Activated T-helper 2 cell treated with anti-CD3 and anti-CD28 coated beads, Interferon-gamma antibody, Interleukin-2, Interleukin-4, amounts not matched to agents 10 μg/mL and 5 μg/mL and 100 μg/mL, durations not matched to agents 14 hours and 24 hours and 36 hours (primary cell): Measurements from ENCODE around the gene BPIFA1. TPM values are rescaled to one million over a fixed set of nuclear protein-coding genes. Genes with fewer than 3 reads are reported as not detected.

ENCODE experiments used
- DNase-seq: peaks from one replicate; pipeline ENCODE4 v3.0.0; 2021; ENCODE audit warnings: low spot score
- H3K27ac Mint-ChIP-seq: one replicate; pipeline ENCODE4 v1.8.0; 2021; ENCODE audit warnings: mixed read lengths
- H3K27me3 Mint-ChIP-seq: one replicate; pipeline ENCODE4 v1.8.0; 2021; ENCODE audit warnings: low read depth, mixed read lengths
- H3K36me3 Mint-ChIP-seq: one replicate; pipeline ENCODE4 v1.8.0; 2021; ENCODE audit warnings: low read depth, mixed read lengths
- H3K4me1 Mint-ChIP-seq: one replicate; pipeline ENCODE4 v1.8.0; 2021; ENCODE audit warnings: low read depth, mixed read lengths
- H3K4me3 Mint-ChIP-seq: one replicate; pipeline ENCODE4 v1.8.0; 2021; ENCODE audit warnings: low read depth, mild to moderate bottlenecking, moderate library complexity, mixed read lengths
- H3K9me3 Mint-ChIP-seq: one replicate; pipeline ENCODE4 v1.8.0; 2021; ENCODE audit warnings: mixed read lengths
- intact Hi-C: fragments of 100-400 bp; cut with micrococcal nuclease; formaldehyde crosslinking; loops from one replicate; pipeline ENCODE4 v1.15.1; 2023
- total RNA-seq: library from RNA; stranded (reverse); gene quantifications from 2 replicates; pipeline ENCODE4 v1.2.3, GENCODE V29; 2022

Gene BPIFA1
- total RNA-seq, 1 donor from 2014 or later = not detected

GRCh38 chr20:33224399-33224798 is 11.4 kb upstream of the BPIFA1 start:
- no peaks in the 10 kb centered on the region for H3K9me3 Mint-ChIP-seq
- peaks cover 6% of the 10 kb centered on the region for H3K27me3 Mint-ChIP-seq
- intact Hi-C loops = no loop called here
- no peak for DNase-seq
- no peak overlapping the region for H3K4me3 Mint-ChIP-seq
- H3K27ac Mint-ChIP-seq = no peak overlapping the region
- H3K4me1 Mint-ChIP-seq = no peaks in the 10 kb centered on the region
- no peaks in the 10 kb centered on the region for H3K36me3 Mint-ChIP-seq

DNA sequence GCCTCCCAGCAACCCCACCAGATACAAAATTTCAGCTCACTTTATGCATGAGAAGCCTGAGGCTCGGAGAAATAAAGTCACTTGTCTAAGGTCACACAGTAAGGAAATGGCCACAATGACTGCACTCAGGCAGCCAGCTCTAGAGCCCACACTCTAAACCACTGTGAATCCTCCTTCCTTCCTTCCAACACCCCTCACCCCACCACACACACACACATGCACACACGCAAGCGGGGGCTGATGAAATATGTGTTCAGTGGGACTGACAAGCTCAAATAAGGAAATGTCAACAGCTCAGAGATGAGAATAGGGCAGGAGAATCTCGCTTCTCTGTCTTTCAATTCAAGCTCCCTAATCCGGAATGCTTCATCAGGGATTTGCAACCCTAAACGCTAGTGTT is 6.0 kb upstream of the BPIFA1 start:
- Mint-ChIP-seq H3K4me3 (no peak overlapping the region), H3K4me1 (peaks cover 4% of the 10 kb centered on the region), H3K27ac (no peak overlapping the region), H3K9me3 (no peaks in the 10 kb centered on the region), H3K27me3 (peaks cover 5% of the 10 kb centered on the region), H3K36me3 (no peaks in the 10 kb centered on the region)
- intact Hi-C loops = no loop called here
- no peak for DNase-seq

DNA sequence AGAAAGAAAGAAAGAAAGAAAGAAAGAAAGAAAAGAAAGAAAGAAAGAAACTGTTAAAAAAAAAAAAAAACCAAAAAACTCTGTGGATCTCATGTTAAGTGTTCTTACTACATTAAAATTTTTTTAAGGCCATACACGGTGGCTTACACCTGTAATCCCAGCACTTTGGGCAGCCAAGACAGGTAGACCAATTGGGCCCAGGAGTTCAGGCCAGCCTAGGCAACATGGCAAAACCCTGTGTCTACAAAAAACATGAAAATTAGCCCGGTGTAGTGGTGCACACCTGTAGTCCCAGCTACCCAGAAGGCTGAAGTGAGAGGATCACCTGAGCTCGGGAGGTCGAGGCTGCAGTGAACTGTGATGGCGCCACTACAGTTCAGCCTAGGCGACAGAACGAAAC is 4.6 kb upstream of the BPIFA1 start:
- H3K27me3 Mint-ChIP-seq = no peaks in the 10 kb centered on the region
- no peaks in the 10 kb centered on the region for H3K9me3 Mint-ChIP-seq
- no peaks in the 10 kb centered on the region for H3K36me3 Mint-ChIP-seq
- intact Hi-C loops = no loop called here
- no peak overlapping the region for H3K4me3 Mint-ChIP-seq
- DNase-seq = no peak
- peaks cover 4% of the 10 kb centered on the region for H3K4me1 Mint-ChIP-seq
- H3K27ac Mint-ChIP-seq = no peak overlapping the region

DNA sequence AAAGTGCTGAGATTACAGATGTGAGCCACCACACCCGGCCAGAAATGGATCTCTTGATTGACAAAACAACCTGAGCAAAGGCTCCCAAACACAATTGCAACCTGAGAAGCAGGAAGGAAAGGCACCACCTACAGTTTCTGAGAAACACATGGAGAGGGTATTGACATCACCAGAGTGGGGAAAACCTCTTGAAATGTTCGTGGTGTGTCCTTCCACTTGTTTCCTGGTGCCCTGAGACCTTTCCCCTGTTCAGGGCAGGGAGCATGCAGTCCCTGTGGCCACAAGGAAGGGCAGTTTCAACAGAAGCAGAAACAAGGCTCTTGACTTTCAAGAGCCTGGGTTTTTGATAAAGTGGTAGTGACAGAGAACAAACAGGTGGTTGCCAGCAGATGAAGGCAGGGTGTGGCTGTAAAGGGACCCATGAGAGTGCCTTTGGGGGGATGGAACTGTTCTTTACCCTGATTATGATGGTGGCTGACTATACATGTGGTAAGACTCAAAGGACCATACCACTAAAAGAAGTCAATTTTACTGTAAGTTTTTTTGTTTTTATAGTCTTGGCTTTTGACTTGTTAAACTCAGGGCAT is 3.2 kb upstream of the BPIFA1 start:
- no peak overlapping the region for H3K4me3 Mint-ChIP-seq
- DNase-seq = no peak
- H3K36me3 Mint-ChIP-seq = no peaks in the 10 kb centered on the region
- intact Hi-C loops = no loop called here
- no peaks in the 10 kb centered on the region for H3K9me3 Mint-ChIP-seq
- H3K27ac Mint-ChIP-seq = no peak overlapping the region
- no peaks in the 10 kb centered on the region for H3K27me3 Mint-ChIP-seq
- H3K4me1 Mint-ChIP-seq = peaks cover 4% of the 10 kb centered on the region

DNA sequence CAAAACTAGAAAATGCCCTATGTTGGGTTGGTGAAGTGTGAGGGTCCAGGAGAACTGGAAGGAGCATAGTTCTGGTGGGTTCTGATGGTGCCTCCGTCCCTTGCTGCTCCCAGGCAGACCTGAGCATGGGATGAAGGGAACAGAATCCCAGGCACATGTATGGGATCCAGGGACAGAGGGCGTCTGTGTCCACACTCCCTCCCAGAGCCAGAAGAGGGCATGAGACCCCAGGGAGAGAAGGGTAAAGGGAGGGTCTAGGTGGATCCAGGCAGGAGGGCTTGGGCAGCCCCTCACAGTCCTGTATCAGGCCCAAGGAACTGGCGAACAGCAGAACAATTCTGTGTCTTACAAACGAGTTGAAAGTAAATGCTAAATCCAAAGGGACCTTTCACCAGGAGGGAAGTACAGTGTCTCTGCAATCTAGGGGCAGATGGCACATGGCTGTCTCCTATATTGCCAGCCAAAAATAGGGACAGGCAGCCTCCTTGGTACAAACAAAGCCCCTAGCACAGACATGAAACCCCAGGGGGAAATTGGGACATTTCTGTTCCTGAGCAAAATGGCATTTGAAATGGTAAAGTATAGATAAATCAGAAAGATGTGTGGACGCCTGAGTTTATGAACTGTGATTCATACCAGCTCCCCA is 2.5 kb upstream of the BPIFA1 start:
- no peak for DNase-seq
- H3K27ac Mint-ChIP-seq = no peak overlapping the region
- H3K4me1 Mint-ChIP-seq = peaks cover 4% of the 10 kb centered on the region
- intact Hi-C loops = no loop called here
- H3K36me3 Mint-ChIP-seq = no peaks in the 10 kb centered on the region
- H3K9me3 Mint-ChIP-seq = no peaks in the 10 kb centered on the region
- no peaks in the 10 kb centered on the region for H3K27me3 Mint-ChIP-seq
- no peak overlapping the region for H3K4me3 Mint-ChIP-seq

DNA sequence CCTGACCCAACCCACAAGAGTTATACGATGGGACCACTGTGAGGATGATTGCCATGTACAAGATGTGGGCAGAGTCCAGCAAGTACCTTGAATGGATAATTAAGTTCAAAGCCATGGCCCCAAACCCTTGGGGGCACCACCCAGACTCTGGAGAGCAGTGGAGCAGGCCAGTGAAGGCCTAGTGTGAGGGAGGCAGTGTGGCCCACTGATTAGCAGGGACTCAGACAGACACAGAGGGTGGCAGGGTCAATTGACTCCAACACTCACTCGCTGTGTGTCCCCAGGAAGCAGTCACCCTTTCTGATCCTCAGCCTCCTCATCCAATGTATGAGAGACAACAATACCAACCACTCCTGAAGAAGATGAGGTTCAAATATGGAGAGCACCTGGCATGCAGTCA is 1.7 kb upstream of the BPIFA1 start:
- intact Hi-C loops = no loop called here
- Mint-ChIP-seq H3K27me3 (no peaks in the 10 kb centered on the region), H3K4me3 (no peak overlapping the region), H3K27ac (no peak overlapping the region), H3K4me1 (peaks cover 4% of the 10 kb centered on the region), H3K36me3 (no peaks in the 10 kb centered on the region), H3K9me3 (no peaks in the 10 kb centered on the region)
- DNase-seq = no peak

DNA sequence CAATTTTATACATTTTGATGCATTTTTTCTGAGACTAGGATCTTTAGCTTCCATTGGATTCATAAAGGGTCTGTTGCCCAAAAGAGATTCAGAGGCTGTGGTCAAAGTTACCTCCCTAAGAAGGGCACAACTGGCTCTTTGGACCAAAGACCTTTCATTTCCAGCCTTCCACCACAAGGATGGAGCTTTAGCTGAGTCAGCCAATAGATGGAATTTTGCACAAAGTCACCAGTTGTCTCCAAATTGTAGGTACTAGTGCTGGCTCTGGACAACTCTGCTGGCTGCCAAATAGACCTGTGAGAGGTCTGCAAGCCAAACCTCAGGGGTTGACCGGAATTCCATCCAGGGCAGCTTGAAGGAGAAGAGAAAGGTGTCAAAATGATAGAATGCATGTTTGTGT is 555 bp downstream of the BPIFA1 start:
- Mint-ChIP-seq H3K4me1 (peaks cover 4% of the 10 kb centered on the region), H3K27me3 (no peaks in the 10 kb centered on the region), H3K36me3 (no peaks in the 10 kb centered on the region), H3K9me3 (no peaks in the 10 kb centered on the region), H3K27ac (no peak overlapping the region), H3K4me3 (no peak overlapping the region)
- intact Hi-C loops = no loop called here
- no peak for DNase-seq

GRCh38 chr20:33237989-33238388 is 2.2 kb downstream of the BPIFA1 start:
- Mint-ChIP-seq H3K4me3 (no peak overlapping the region), H3K36me3 (no peaks in the 10 kb centered on the region), H3K27ac (no peak overlapping the region), H3K4me1 (no peaks in the 10 kb centered on the region), H3K9me3 (no peaks in the 10 kb centered on the region), H3K27me3 (no peaks in the 10 kb centered on the region)
- no peak for DNase-seq
- intact Hi-C loops = no loop called here

- Mint-ChIP-seq H3K36me3 (no peaks in the 10 kb centered on the region), H3K27ac (no peak overlapping the region), H3K4me3 (no peak overlapping the region), H3K9me3 (no peaks in the 10 kb centered on the region), H3K27me3 (peaks cover 3% of the 10 kb centered on the region), H3K4me1 (no peaks in the 10 kb centered on the region)
- intact Hi-C loops = no loop called here
- DNase-seq = no peak
Observed at GRCh38 chr20:33239418-33239817, 3.6 kb downstream of the BPIFA1 start.

GRCh38 chr20:33239979-33240736 is 4.4 kb downstream of the BPIFA1 start:
- no peak overlapping the region for H3K27ac Mint-ChIP-seq
- no peaks in the 10 kb centered on the region for H3K36me3 Mint-ChIP-seq
- H3K4me3 Mint-ChIP-seq = no peak overlapping the region
- H3K4me1 Mint-ChIP-seq = no peaks in the 10 kb centered on the region
- DNase-seq = no peak
- peaks cover 3% of the 10 kb centered on the region for H3K27me3 Mint-ChIP-seq
- no peaks in the 10 kb centered on the region for H3K9me3 Mint-ChIP-seq
- intact Hi-C loops = no loop called here

GRCh38 chr20:33240923-33241322 is 5.1 kb downstream of the BPIFA1 start:
- Mint-ChIP-seq H3K9me3 (no peaks in the 10 kb centered on the region), H3K36me3 (no peaks in the 10 kb centered on the region), H3K4me3 (no peak overlapping the region), H3K4me1 (no peaks in the 10 kb centered on the region), H3K27ac (no peak overlapping the region), H3K27me3 (peaks cover 3% of the 10 kb centered on the region)
- no peak for DNase-seq
- intact Hi-C loops = no loop called here

DNA sequence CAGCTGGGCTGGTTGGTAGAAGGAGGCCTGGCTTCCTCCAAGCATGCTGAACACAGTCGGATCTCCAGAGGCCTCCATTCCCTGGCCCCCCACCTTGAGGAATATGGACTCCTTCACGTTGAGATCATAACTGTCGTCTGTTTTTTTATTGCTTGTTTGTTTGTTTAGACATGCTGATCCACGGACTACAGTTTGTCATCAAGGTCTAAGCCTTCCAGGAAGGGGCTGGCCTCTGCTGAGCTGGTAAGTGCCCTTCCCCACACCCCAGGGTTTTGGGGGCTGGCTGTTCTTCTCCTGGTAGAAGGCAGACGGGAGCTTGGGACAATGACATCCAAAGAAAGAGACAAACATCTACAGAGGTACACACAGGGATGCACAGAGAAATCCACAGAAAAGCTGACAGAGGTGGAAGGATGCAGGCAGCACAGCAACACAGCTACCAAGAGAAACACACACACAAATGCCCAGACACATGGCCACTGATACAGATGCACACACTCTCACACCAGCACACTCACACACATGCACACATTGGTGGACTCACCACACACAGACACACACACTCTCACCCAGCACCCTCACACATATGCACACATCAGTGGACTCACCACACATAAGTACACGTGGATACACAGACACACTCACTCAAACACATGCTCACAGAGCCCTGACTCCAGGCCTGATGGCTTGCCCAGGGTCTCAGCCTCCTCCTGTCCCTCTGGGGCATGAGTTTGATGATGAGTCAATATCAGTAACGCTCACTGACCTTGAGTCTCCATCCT is 6.7 kb downstream of the BPIFA1 start:
- H3K4me3 Mint-ChIP-seq = no peak overlapping the region
- peaks cover 6% of the 10 kb centered on the region for H3K27me3 Mint-ChIP-seq
- H3K4me1 Mint-ChIP-seq = no peaks in the 10 kb centered on the region

GRCh38 chr20:33246077-33246476 is 10.3 kb downstream of the BPIFA1 start:
- H3K9me3 Mint-ChIP-seq = no peaks in the 10 kb centered on the region
- intact Hi-C loops = no loop called here
- H3K4me1 Mint-ChIP-seq = no peaks in the 10 kb centered on the region
- H3K27me3 Mint-ChIP-seq = peaks cover 6% of the 10 kb centered on the region
- no peak overlapping the region for H3K4me3 Mint-ChIP-seq
- no peaks in the 10 kb centered on the region for H3K36me3 Mint-ChIP-seq
- no peak for DNase-seq
- H3K27ac Mint-ChIP-seq = no peak overlapping the region

More for the DNA sequence above, 6.7 kb downstream of the BPIFA1 start:
- Mint-ChIP-seq H3K9me3 (no peaks in the 10 kb centered on the region), H3K36me3 (no peaks in the 10 kb centered on the region), H3K27ac (no peak overlapping the region)
- DNase-seq = no peak
- intact Hi-C loops = no loop called here
